NCI-H748 treated with DMSO at 0.1 percent for 48 hours (cell line): ENCODE data around the gene TYSND1.
"Not testable (repeated sequence)": the region's sequence is repeated elsewhere in the genome, so short reads cannot be mapped to it uniquely, and the experiment has no call there.

Experiments
- DNase-seq: peaks from one replicate; lab custom pipeline; 2025; lab: John Stamatoyannopoulos, UW

TYSND1 gene

GRCh38 chr10:70163448-70163847 lies 16.9 kb upstream of the TYSND1 start:
- DNase-seq = no peak

DNA sequence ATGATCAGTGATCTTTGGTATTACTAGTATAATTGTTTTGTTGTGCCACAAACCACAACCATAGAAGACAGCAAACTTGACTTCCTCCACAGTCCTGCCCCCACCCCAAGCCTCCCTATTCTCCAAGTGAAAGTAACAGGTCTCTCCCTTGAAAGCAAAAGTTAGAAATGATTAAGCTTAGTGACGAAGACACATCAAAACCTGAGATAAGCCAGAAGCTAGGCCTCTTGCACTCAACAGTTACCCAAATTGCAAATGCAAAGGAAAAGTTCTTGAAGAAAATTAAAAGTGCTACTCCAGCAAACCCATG lies 16.3 kb upstream of the TYSND1 start:
- no peak for DNase-seq

DNA sequence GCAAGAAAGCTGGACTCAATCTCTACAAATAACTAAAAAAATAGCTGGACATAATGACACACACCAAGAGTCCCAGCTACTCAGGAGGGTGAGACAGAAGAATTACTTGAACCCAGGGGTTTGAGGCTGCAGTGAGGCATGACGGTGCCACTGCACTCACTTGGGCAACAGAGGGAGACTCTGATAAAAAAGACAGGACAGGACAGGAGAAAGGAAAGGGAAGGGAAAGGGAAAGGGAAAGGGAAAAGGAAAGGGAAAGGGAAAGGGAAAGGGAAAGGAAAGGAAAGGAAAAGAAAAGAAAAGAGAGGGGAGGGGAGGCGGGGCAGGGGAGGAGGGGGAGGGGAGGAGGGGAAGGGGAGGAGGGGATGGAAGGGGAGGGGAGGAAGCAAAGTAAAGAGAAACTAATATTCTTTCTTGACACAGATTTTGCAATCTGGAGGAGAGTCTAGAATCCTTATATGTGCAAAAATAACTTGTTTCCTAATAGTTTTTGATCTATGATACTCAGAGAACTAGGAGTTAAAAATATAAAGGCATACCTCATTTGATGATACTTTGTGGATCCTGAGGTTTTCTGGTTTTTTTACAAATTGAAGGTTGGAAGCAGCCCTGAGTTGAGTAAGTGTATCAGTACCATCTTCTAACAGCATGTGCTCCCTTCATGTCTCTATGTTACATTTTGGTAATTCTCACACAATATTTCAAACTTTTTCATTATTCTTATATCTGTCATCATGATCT lies 15.8 kb upstream of the TYSND1 start:
- no peak for DNase-seq

GRCh38 chr10:70160798-70161197 lies 14.3 kb upstream of the TYSND1 start:
- DNase-seq = no peak

DNA sequence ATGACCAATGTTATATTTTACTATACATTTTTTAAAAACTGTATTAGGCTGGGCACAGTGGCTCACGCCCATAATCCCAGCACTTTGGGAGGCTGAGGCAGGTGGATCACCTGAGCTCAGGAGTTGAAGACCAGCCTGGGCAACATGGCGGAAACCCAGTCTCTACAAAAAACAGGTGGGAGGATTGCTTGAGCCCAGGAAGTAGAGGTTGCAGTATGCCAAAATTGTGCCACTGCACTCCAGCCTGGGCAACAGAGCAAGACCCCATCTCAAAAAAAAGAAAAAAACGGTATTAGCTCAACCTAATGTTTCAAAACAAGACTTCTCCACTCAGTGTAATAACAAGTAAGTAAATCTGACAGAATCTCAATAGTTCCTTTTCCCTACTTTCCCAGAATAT lies 12.9 kb upstream of the TYSND1 start:
- DNase-seq = not testable (repeated sequence)

DNA sequence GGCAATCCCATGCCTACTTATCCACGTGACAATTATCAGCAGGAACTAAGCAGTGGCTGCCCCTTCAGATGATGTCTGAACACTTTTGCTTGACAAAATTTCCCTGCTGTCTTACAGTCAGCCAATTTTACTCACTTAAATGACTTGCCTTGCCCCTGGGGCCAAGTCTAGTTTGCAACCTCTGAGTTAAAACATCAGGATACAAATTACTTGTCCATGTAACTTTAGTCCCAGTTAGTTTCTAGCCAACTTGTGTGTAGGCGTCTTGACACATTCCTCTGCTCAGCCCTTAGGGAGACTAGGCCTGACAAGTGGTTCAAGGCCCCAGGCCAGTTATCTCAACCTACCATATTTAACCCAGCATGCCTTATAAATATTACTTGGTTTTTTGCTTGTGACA lies 11.6 kb upstream of the TYSND1 start:
- no peak for DNase-seq

GRCh38 chr10:70155255-70155838 lies 8.8 kb upstream of the TYSND1 start:
- no peak for DNase-seq

GRCh38 chr10:70148516-70148915 lies 2.0 kb upstream of the TYSND1 start:
- DNase-seq = no peak

DNA sequence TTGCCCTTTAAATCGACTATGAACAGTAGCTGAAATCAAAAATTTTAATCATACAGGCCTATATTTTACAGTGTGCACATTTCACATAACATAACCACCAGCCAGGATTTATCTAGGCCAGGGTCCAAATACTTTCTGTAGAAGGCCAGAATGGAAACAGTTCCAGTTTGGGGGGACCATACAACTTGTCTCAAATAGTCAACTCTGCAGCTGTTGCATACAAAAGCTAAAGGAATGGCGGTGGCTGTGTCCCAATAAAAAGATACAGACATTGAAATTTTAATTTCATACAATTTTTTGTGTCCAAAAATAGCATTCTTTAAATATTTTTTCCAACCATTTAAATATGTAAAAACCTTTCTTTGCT lies 742 bp upstream of the TYSND1 start:
- DNase-seq = no peak

GRCh38 chr10:70145666-70146488 lies 623 bp downstream of the TYSND1 start:
- DNase-seq = peak; percentile 5

DNA sequence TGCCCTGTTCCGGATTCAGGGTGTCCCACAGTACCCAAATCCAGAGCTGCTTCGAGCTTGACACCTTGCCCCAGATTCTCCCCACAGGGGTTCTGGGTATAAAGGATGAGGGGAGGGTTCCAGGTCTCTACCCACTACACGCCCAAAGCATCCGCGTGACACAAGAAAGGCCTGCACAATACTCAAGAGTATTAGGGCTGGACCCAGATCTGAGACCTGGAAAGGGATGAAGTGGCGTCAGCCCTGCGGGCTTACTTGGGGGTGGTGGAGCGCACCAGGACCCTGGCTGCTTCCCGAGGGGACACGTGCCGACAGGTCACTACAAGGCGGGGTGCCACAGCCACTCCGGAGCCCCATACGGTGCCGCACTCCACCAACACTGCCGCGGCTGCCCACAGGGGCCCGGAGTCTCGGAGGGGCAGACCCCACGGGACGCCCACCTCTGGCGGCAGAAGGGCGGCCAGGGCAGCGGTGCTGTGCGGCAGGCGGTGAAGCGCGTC lies 1.3 kb downstream of the TYSND1 start:
- no peak for DNase-seq

DNA sequence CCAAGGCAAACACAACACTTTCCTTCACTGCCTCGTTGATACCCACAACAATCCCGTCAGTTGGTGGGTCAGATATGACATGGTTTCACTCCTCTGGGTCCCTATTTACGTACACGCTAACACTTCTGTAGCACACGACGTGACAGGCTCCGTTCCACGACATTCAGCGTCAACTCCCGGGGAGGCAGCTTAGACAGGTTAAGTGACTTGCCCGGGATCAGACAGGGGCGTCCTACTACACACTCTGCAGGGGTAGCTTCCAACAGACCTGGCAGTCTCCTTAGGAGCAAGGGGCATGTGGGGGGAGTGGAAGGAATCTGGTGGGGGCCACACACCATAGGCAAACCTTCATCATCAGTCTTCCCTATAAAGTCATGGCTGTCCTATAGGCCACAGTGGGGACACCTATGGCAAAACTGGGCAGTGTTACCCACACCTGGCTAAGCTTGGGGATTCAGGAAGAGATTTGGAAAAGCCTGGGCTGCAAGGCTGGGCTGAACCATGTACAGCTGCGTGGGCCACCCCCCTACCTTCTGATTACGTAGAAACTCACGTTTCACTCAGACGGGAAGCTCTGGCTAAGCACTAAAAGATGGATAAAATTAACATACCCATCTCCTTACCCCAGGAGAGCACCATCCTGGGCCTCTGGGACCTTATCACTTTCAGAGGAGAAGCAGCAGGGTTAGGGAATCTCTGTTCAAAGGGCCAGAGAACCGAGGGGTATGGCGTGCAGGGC lies 2.0 kb downstream of the TYSND1 start:
- DNase-seq = no peak

- DNase-seq = no peak
Observed at GRCh38 chr10:70142555-70142954, 3.9 kb downstream of the TYSND1 start.

DNA sequence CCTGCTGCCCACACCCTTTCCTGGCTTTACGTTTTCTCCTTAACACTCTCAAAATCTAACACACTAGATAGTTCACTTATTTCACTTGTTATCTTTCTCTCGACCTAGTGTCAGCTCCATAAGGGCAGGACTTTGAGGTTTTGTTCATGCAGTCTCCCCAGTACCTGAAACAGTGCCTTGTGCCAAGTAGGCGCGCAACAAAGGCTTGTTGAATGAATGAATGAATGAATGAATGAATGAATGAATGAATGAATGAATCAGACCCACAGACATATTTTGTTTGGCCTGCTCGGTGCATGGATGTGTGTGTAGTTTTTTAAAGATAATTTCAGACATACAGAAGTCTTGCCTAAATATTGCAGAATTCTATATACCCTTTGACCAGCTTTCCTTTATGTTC lies 6.2 kb downstream of the TYSND1 start:
- no peak for DNase-seq

DNA sequence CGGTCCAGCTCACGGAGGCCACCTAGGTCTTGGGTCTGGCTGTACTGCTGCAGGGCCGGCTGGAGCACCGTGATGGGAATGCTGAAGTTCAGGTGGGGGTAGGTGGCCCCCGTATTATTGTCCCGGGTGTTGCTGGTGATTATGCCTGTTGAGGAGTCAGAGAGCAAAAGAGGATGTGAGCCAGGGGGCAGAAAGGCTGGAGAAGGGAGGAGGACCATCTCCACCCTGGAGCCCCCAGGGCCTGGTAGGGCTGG lies 6.6 kb downstream of the TYSND1 start:
- no peak for DNase-seq

- DNase-seq = no peak
Observed at GRCh38 chr10:70139151-70139996, 7.1 kb downstream of the TYSND1 start.

GRCh38 chr10:70137927-70138883 lies 8.3 kb downstream of the TYSND1 start:
- no peak for DNase-seq

DNA sequence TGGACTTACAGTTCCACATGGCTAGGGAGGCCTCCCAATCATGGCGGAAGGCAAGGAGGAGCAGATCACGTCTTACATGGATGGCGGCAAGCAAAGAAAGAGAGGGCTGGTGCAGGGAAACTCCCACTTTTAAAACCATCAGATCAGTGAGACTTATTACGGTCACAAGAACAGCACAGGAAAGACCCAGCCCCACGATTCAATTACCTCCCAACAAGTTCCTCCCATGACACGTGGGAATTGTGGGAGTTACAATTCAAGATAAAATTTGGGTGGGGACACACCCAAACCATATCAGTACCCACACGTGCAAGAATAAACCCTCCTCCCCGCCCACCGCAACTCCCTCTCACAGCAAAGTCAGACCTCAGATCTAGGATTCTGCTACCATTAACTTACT lies 9.4 kb downstream of the TYSND1 start:
- DNase-seq = no peak

GRCh38 chr10:70135684-70136083 lies 10.8 kb downstream of the TYSND1 start:
- no peak for DNase-seq

- DNase-seq = no peak
Observed at GRCh38 chr10:70135046-70135445, 11.5 kb downstream of the TYSND1 start.
